NCI-H524 treated with DMSO at 0.1 percent for 48 hours (cell line): ENCODE measurements around the gene C10orf88.
"Not testable (repeated sequence)": the region's sequence is repeated elsewhere in the genome, so short reads cannot be mapped to it uniquely, and the experiment has no call there.

Experiments used
- DNase-seq: peaks from one replicate; lab custom pipeline; 2025; lab: John Stamatoyannopoulos, UW

C10orf88 gene

DNA sequence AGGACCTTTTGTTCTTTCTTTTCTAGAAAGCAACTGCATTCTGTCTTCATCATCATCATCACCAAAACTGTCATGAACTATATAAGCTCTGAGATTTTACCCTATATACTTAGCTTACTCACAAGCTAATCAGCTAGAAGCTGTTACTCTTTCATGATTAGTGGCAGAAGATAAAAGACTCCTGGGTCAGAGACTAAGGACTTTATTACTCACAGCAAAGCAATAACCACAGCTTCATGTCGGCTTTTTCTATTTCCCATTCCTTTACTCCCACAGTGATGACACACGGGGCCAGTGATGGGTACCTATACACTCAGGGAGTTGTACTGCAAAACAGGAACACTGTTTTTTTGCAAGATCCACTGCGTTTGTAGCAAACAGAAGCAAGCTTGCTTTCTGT lies 8.4 kb upstream of the C10orf88 start:
- no peak for DNase-seq

DNA sequence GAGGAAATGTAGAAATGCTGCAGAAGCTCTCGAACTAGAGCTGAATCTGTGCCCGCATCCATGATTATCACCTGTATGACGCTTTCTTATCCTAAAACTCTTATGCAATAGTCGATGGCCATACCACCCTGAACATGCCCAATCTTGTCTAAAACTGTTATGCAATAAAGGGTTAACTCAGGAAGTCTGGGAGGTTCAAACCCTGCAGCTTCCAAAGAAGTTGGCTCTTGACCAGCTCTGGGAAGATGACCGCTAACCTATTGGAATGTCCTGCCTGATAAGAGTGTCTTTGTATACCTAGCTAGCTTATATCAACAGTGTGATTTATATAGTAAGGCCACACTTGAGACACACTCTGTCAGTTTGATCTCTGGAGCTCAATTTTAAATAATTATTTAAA lies 3.4 kb upstream of the C10orf88 start:
- DNase-seq: no peak

DNA sequence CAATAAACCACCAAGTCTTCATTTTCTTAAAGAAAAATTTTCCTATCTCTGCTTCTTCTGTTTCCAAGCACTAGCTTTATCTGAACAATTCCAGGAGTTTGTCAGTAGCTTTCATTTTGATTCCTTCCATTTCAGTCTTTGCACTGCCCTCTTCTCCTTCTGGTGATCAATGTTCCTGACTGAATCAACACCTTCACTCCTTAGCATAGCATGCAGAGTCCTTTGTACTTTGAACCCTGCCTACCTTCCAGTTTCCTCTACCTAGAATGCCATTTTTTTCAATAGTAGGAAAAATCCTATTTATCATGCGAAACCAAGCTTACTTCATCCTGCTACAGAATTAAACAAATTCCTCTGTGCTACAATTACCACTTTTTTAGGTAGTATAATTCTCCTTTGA lies 1.9 kb upstream of the C10orf88 start:
- DNase-seq: no peak

DNA sequence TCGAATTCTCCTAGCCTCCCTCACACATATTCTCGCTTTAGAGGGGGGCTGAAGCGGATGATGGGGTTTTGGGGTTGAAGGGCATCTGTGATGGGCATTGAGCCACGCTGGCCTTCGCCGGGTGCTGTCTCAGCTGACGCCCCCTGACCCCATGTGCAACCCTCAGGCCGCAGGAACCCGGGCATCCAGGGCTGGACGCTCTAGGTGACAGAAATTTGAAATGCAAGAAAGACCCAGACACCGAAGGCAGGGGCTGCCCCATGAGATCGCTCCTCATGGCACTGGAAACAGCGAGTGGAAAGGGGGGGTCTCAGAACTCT lies 664 bp upstream of the C10orf88 start:
- DNase-seq: no peak

DNA sequence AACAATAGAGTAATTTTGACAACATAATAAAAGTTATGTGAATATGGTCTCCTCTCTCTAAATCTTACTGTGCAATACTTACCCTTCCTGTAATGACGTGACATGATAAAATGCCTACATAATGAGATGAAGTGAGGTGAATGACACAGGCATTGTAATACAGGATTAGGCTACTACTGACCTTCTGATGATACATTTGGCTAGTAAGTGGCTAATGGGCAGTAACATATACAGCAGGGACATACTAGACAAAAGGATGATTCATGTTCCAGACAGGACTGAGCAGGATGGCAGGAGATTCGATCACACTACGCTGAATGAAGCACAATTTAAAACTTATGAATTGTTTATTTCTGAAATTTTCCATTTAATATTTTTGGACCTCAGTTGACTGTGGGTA lies 4.7 kb downstream of the C10orf88 start:
- no peak for DNase-seq

DNA sequence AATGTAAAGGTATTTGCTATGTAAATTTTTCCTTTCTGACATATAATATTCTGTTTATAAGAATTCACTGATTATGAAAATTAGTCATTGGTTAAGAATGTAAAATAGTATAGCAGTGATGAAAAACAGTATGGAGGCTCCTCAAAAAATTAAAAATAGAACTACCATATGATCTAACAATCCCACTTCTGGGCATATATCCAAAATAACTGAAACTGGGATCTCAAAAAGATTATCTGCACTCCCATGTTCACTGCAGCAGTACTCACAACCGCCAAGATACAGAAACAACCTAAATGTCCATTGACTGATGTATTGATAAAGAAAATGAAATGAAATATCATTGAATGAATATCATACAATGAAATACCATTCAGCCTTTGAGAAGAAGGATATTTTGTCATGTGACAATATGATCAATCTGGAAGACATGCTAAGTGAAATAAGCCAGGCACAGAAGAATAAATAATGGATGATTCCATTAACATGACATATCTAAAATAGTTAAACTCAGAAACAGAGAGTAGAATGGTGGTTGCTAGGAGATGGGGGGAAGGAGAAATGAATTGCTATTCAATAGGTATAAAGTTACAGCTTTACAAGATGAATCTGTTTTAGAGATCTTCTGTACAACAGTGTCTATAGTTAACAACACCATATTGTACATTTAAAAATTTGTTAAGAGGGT lies 14.0 kb downstream of the C10orf88 start:
- DNase-seq: no peak

DNA sequence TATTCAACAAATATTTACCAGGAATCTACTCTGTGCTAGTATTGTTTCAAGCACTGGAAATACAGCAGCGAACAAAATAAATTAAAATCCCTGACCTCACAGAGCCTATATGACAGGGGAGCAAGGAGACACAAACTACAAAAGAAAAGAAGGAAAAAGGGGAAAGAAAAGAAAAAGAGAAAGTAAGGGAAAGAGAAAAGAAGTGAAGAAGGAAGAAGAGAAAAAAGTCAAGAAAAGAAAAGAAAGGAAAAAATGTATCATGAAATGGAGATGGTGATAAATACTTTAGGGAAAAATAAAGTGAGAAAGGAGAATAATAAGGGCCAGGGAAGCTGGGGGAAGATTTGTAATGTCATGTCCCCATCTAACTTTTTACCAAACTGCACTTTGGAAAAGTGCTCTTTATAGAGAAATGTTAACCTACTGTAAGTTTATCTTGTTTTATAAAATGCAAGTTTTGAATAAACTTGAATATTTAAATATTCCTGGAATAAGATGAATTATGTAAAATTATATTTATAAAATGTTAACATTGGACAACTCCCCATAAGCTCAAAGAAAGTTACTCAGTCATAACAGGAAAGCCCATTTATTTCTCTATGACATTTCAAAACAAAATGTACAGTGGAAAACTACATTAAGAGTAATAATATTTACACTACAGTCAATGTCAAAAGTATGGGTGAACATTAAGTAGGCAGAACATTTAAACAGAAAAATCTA lies 14.7 kb downstream of the C10orf88 start:
- no peak for DNase-seq

DNA sequence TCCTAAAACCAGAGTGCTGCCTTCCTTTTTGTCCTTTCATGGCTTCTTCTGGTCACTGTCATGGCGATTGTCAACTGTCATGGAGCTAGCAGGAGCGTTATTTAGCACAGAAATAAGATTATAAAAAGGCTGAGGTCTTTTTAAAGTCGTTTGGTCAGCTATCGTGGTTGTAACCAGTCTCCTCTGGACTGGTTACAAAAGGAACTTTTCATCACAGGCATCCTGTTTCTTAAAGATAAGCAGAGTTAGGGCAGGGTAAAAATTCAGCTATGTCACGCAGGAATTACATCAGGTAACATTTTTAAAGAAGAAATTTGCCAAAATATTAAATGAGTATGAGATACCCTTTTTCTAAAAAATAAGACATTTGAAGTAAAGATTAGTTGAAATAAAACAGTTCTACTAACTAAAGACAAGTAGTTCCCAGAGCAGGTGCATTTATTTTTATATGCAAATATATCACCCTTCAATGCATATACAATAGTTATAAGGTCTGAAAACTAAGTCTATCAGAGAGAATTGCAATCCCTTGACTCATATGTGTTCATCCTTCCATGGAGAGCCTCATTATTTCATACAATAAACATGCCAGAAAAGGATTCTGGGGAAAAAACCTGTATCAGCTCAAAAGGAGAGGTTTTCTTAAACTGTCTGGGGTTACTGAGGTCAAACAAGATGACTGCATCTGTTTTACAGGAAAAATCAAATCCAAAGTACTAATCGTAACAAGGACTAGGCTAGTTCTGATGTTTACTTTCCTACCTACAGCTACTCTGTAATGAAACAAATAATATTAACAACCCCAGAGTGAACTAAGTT lies 22.7 kb downstream of the C10orf88 start:
- no peak for DNase-seq

DNA sequence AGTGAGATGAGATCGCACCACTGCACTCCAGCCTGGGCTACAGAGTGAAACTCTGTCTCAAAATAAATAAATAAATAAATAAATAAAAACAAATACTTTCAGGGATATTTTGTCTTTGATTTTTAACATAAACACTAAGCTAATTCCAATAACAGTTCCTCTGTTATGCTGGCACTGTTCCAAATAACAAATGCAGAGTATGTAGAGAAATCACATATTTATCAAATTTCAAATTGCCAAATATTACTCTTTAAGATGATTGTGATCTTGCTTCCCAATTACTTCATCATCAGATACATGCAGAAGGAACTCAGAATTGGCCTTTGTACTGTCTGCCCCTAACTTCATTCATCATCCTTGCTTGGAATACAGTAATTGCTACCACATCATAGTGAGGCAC lies 23.9 kb downstream of the C10orf88 start:
- no peak for DNase-seq

DNA sequence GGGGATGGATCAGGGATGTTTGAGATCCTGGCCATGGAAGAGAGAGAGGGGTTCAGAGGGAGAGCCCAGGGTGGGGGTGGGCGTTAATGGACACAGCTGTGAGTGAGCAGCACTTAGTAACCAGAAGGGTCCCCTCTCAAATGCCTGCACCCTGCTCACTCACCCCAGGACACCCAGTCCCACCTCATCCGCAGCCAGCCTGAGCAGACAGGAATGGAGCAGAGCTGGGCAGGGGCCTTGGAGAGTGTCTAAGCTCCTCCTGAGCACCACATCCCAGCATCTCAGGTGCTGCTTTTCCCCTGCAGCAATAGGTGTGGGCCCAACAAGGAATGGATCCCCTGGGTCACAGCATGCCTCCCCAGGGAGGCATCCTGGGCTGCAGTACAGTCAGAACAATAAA lies 38.3 kb downstream of the C10orf88 start:
- no peak for DNase-seq

DNA sequence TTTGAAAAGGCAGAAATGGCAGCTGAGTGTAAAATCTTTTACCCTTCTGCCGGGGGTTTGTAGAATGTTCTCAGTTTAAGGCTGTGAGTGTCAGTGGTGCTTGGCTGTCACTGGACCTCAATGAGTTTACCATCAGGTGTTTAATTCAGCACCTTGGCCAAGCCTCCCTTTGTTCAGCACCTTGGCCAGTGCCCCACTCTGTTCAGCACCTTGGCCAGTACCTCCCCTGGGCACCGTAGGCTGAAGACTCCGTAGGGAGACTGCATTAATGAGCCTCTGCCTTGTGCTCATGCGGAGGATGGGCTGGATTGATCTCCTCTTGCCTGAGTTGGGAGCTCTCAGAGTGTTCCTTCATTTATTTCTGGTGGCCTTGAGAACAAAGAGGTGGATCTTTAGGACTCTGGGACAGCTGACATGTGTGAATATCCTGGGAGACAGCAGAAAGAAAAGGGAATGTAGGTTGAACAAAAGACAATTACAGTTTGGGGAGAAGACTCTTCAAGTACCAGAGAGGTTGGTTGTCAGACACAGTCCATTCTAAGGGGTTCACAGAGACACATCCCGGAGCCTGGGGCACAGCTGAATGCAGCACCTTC lies 42.0 kb downstream of the C10orf88 start:
- DNase-seq: no peak

DNA sequence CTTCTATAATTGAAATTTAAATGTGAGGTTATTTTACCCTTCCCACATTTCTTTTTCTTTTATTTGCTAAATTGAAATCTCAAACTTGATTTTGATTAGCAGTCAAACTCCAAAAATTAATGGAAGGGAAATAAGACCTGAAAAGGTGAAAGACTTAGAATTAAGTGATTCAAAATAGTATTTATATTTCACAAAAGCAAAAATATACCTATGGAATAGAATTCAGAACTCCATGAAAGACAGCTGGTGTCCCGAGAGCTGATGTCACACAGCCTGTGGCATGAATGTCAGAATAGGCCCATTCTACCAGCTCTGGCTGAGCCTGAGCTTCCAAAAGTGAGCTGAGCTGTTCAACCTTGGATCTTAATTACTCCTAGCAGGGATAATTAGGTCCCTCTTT lies 43.7 kb downstream of the C10orf88 start, which contains the start of gene FAM24A:
Gene FAM24A, plus strand, starts transcription at position 301 of the 400 bp plus-strand sequence. CDS start 1,025 bp downstream, outside the sequence.
- no peak for DNase-seq

DNA sequence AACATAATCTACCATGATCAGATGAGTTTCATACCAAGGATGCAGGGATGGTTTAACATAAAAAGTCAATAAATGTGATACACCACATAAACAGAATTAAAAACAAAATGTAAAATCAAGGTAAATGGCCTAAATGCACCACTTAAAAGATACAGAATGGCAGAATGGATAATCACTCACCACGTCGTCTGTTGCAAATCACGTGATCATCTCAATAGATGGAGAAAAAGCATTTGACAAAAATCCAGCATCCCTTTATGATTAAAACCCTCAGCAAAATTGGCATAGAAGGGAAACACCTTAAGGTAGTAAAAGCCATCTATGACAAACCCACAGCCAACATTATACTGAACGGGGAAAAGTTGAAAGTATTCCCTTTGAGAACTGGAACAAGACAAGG lies 50.2 kb downstream of the C10orf88 start:
- not testable (repeated sequence) for DNase-seq

DNA sequence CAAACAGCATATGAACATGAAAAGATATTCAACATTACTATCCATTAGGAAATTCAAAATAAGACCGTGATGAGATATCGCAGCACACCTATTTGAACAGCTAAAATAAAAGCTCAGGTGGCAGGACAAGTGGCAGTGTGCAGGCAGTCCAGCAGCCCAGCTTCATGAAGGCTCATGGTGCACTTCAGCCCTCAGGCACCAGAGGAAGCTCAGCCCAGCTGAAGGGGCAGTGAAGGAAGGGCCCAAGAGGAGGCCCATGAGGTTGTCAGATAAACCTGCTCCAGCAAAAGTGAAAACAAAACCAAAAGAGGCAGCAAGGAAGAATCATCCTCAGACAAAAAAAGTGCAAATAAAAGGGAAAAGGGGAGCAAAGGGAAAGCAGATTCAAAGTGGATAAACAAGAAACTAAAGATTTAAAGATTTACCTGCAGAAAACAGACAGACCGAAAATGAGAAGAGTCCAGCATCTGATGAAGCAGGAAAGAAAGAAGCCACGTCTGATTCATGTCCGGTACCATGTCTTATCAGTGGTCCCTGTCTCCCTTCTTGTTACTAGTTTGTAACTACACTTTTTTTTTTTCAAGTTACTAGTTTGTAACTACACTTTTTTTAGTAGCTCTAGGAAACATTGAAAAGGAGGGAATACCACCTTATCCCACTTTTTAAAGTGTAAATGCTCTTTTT lies 59.6 kb downstream of the C10orf88 start:
- DNase-seq: no peak

DNA sequence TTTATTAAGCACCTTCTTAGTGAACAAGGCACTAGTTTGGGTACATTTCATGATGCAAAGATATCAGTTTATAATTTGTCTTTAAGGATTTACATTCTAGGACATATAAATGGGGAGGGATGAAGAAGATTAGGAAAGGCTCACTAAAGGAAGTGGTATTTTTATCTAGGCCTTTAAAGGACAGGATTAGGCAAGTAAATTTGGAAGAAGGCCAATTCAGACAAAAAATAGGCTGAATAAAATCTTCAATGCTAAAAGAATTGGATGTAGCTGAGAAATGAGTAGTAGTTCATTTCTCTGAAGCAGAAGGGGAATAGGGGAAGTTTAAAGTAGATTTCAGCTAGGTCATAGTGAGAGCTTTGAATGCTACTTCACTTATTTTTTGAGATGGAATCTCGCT lies 69.9 kb downstream of the C10orf88 start:
- no peak for DNase-seq

DNA sequence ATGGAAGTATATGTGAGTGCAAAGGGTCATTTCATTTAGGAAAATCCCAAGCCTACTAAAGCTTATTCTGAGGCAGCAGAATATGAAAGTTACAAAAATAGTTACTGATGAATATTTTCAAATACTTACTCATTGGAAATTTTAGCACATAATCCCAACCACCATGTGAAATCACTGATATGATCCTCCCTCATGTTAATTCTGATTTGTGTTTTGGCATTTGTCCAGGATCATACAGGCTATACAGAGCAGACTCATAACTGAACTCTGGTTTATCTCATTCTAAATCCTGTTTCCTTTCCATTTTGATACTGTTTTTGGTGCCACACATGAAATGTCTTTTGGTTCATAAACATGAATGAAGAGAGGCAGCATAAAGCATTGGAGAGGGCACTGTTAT lies 71.3 kb downstream of the C10orf88 start:
- DNase-seq: no peak
